Lower lobe of right lung (tissue), 2 donors: ENCODE measurements around the gene NCAM2. TPM values are rescaled to one million over a fixed set of nuclear protein-coding genes. Genes with fewer than 3 reads are reported as not detected.
A peak's percentile ranks its signal among the peaks of the same experiment; 100 is the strongest.

Experiments
- ATAC-seq, 2 donors: fragments of 200-7000 bp; cut with Tn5 transposase; one replicate each; pipeline ENCODE4 v1.9.1; 2020 to 2022; ENCODE audit warnings: mild to moderate bottlenecking in 2 of 2, moderate library complexity in 2 of 2
- DNase-seq: peaks from one replicate; pipeline ENCODE4 v3.0.0-alpha.2; 2020
- H3K27ac ChIP-seq: fragments of 200-600 bp; one replicate; pipeline ENCODE4 v1.8.0; 2022
- H3K27me3 ChIP-seq: fragments of 200-600 bp; one replicate; pipeline ENCODE4 v1.8.0; 2022; ENCODE audit warnings: low read depth
- H3K36me3 ChIP-seq: fragments of 200-600 bp; one replicate; pipeline ENCODE4 v1.8.0; 2022; ENCODE audit warnings: mild to moderate bottlenecking
- H3K4me1 ChIP-seq: fragments of 200-600 bp; one replicate; pipeline ENCODE4 v1.8.0; 2022
- H3K4me3 ChIP-seq: fragments of 200-600 bp; one replicate; pipeline ENCODE4 v1.8.0; 2022; ENCODE audit warnings: mild to moderate bottlenecking
- H3K9me3 ChIP-seq: fragments of 200-600 bp; one replicate; pipeline ENCODE4 v1.8.0; 2022
- intact Hi-C: fragments of 100-400 bp; cut with DNase I; formaldehyde crosslinking; loops from one replicate; pipeline ENCODE4 v1.11.0; 2022
- total RNA-seq: library from RNA; stranded (reverse); fragmentation: NEBNext Ultra II Directional; extraction: Animal tissue kit (Norgen Biotek cat#: 25700); gene quantifications from one replicate; pipeline ENCODE4 v1.2.1, GENCODE V29; 2021
- TF ChIP-seq, protein P1 (sequence below): fragments of 200-600 bp; IDR thresholded peaks from one replicate; pipeline ENCODE4 v1.8.0; 2022; ENCODE audit warnings: antibody characterized with exemption, mild to moderate bottlenecking
- donor health status: DM: no; HTN: yes; CAD: no; lungs with severe emphysema.

Gene NCAM2
- total RNA-seq, 1 donor from 2014 or later, result 8.8 TPM

- Histone ChIP-seq H3K27me3 (no peaks in the 10 kb centered on the region), H3K36me3 (no peaks in the 10 kb centered on the region), H3K9me3 (no peaks in the 10 kb centered on the region), H3K4me3 (no peak overlapping the region), H3K27ac (no peak overlapping the region), H3K4me1 (no peaks in the 10 kb centered on the region)
- DNase-seq, result no peak
- ATAC-seq, result no peak
- TF ChIP-seq, protein P1, sequence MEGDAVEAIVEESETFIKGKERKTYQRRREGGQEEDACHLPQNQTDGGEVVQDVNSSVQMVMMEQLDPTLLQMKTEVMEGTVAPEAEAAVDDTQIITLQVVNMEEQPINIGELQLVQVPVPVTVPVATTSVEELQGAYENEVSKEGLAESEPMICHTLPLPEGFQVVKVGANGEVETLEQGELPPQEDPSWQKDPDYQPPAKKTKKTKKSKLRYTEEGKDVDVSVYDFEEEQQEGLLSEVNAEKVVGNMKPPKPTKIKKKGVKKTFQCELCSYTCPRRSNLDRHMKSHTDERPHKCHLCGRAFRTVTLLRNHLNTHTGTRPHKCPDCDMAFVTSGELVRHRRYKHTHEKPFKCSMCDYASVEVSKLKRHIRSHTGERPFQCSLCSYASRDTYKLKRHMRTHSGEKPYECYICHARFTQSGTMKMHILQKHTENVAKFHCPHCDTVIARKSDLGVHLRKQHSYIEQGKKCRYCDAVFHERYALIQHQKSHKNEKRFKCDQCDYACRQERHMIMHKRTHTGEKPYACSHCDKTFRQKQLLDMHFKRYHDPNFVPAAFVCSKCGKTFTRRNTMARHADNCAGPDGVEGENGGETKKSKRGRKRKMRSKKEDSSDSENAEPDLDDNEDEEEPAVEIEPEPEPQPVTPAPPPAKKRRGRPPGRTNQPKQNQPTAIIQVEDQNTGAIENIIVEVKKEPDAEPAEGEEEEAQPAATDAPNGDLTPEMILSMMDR, result no peak
- intact Hi-C loops, result no loop called here
Observed at GRCh38 chr21:21162786-21163185, 164.6 kb downstream of the NCAM2 start.

DNA sequence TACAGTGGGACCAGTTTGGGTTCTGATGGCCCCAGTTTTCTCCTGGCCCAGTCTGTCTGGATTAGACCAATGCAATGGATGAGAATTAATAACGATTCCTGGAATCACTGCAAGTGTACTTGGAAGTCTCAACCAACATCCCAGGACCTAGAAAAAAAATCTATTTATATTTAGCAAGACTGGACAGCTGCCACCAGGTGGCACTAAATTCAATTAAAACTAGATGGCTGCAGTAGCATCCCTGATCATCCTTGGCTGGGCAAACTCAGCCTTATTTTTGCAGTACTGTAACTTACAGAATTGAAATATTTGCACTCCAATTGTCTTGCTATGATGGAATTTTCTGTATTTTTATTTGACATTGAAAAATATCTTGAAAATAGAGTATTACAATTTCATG lies 165.7 kb downstream of the NCAM2 start:
- no peak for DNase-seq
- TF ChIP-seq, protein P1, result peak; percentile 63
- Histone ChIP-seq H3K9me3 (no peaks in the 10 kb centered on the region), H3K4me3 (no peak overlapping the region), H3K36me3 (no peaks in the 10 kb centered on the region), H3K4me1 (no peaks in the 10 kb centered on the region), H3K27ac (no peak overlapping the region), H3K27me3 (no peaks in the 10 kb centered on the region)
- intact Hi-C loops, result no loop called here
- peak; percentile 46 to 56 for ATAC-seq

GRCh38 chr21:21165063-21165645 lies 166.9 kb downstream of the NCAM2 start:
- intact Hi-C loops, result no loop called here
- ATAC-seq, result peak in 1 of 2 donors; percentile 39
- H3K27ac ChIP-seq, result no peak overlapping the region

DNA sequence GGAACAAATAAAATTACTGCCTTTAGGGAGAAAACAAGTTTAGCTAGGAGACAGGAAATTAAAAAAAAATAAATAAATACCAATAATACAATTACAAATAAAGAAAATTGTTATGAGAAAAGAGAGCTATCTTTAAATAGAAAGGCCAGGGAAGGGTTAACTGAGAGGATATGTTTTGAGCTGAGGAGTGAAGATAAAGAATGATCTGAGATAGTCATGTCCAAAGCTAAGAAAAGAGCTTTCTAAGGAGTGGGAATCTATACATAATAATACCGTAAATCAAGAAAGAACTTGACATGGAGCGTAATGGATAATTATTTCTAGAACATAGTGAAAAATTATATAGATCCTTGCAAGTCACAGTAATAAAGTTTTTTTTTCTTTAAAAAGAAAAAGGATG lies 176.5 kb downstream of the NCAM2 start:
- intact Hi-C loops, result no loop called here
- no peaks in the 10 kb centered on the region for H3K9me3 ChIP-seq
- TF ChIP-seq, protein P1, result no peak
- ATAC-seq, result no peak
- H3K4me3 ChIP-seq, result no peak overlapping the region
- no peak overlapping the region for H3K27ac ChIP-seq
- H3K27me3 ChIP-seq, result no peaks in the 10 kb centered on the region
- no peaks in the 10 kb centered on the region for H3K36me3 ChIP-seq
- H3K4me1 ChIP-seq, result no peaks in the 10 kb centered on the region
- no peak for DNase-seq

More at GRCh38 chr21:21165063-21165645, 166.9 kb downstream of the NCAM2 start:
- TF ChIP-seq, protein P1, result no peak
- Histone ChIP-seq H3K4me1 (no peaks in the 10 kb centered on the region), H3K4me3 (no peak overlapping the region), H3K27me3 (no peaks in the 10 kb centered on the region), H3K9me3 (no peaks in the 10 kb centered on the region), H3K36me3 (no peaks in the 10 kb centered on the region)
- DNase-seq, result no peak

DNA sequence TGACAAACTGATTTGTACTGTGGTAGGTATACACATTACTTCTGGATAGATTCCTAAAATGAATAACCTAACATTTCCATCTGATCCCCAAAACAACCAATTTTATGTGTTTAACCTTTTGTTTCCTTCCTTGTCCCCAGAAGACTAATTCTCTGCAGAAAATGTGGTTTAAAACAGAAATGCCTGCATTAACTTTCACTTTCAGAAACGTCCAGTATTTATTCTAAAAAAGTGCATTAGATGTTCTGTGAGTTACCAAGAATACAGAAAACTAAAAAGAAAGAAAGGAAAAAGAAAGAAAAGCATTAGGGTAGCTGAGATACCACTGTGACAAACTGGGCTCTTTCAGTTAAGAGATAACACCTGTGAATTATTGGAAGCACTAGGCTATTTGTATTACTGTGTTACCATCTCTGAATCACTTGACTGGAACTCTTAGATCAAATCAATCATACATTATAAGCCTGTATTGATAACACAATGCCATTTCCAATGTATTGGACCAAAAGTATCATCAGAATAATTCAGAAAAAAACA lies 177.7 kb downstream of the NCAM2 start:
- intact Hi-C loops, result no loop called here

More for the DNA sequence above, 177.7 kb downstream of the NCAM2 start:
- no peaks in the 10 kb centered on the region for H3K9me3 ChIP-seq
- no peaks in the 10 kb centered on the region for H3K27me3 ChIP-seq
- no peak overlapping the region for H3K27ac ChIP-seq
- ATAC-seq, result no peak
- no peak for DNase-seq
- no peaks in the 10 kb centered on the region for H3K36me3 ChIP-seq
- H3K4me1 ChIP-seq, result no peaks in the 10 kb centered on the region
- TF ChIP-seq, protein P1, result no peak
- H3K4me3 ChIP-seq, result no peak overlapping the region
